H1 (cell line): ENCODE results near the gene TNS3. TPM values are rescaled to one million over a fixed set of nuclear protein-coding genes. Genes with fewer than 3 reads are reported as not detected.

Source experiments
- CTCF ChIA-PET: fragments of 300-600 bp; sonication (Branson Sonifier 250); formaldehyde crosslinking; loops from one replicate; lab custom pipeline; 2021; ENCODE audit not compliant: partially characterized antibody; lab: Charles Lee
- POLR2A ChIA-PET: fragments of 300-600 bp; sonication (Branson Sonifier 250); formaldehyde crosslinking; loops from one replicate; lab custom pipeline; 2021; ENCODE audit warnings: inconsistent platforms; ENCODE audit not compliant: partially characterized antibody; lab: Charles Lee
- DNase-seq, 2 experiments: peaks; one replicate each; pipeline versions ENCODE4 v3.0.0 to v3.0.0-alpha.2; 2010 to 2022; ENCODE audit warnings: low spot score in 2 of 2, low read depth in 1 of 2, mixed read lengths in 1 of 2
- FAIRE-seq: peaks from 2 replicates; lab custom pipeline; 2011; peaks lifted over from hg19 to GRCh38; lab: Jason Lieb, UNC
- H2AFZ ChIP-seq: 2 replicates; pipeline ENCODE4 v1.8.1; 2012; ENCODE audit warnings: low read length, inconsistent platforms
- H2AK5ac ChIP-seq: 2 replicates; pipeline ENCODE4 v1.6.1; 2013; ENCODE audit warnings: low read depth, low read length
- H2BK120ac ChIP-seq: replicated peaks from 2 replicates; pipeline ENCODE3; 2013; ENCODE audit warnings: low read depth, low read length, inconsistent platforms
- H2BK12ac ChIP-seq: 2 replicates; pipeline ENCODE4 v1.6.1; 2013; ENCODE audit warnings: low read depth, low read length
- H2BK15ac ChIP-seq: 2 replicates; pipeline ENCODE4 v1.6.1; 2013; ENCODE audit warnings: low read length
- H2BK20ac ChIP-seq: 2 replicates; pipeline ENCODE4 v1.6.1; 2013; ENCODE audit warnings: low read length
- H2BK5ac ChIP-seq: 2 replicates; pipeline ENCODE4 v1.6.1; 2013; ENCODE audit warnings: low read depth, low read length
- H3K14ac ChIP-seq: 2 replicates; pipeline ENCODE4 v1.6.1; 2013; ENCODE audit warnings: inconsistent platforms; ENCODE audit not compliant: insufficient read length
- H3K18ac ChIP-seq: 2 replicates; pipeline ENCODE4 v1.6.1; 2013; ENCODE audit warnings: low read length; ENCODE audit errors: extremely low read depth
- H3K23ac ChIP-seq: 2 replicates; pipeline ENCODE4 v1.6.1; 2013; ENCODE audit warnings: inconsistent platforms; ENCODE audit not compliant: insufficient read length
- H3K23me2 ChIP-seq: 2 replicates; pipeline ENCODE4 v1.6.1; 2013; ENCODE audit warnings: low read depth, low read length
- H3K27ac ChIP-seq: 2 replicates; pipeline ENCODE4 v1.6.1; 2011; ENCODE audit warnings: low read depth, low read length, inconsistent platforms
- H3K27me3 ChIP-seq, 4 experiments: replicated peaks in 1 of 4; 1 replicate in 1 of 4; 2 replicates in 3 of 4; pipeline versions ENCODE4 v1.6.1 to v1.8.1; 2011 to 2013; ENCODE audit warnings: low read length in 3 of 4, mild to moderate bottlenecking in 3 of 4, inconsistent platforms in 2 of 4, mixed read lengths in 2 of 4, moderate library complexity in 1 of 4; ENCODE audit not compliant: control insufficient read depth in 3 of 4, insufficient read depth in 3 of 4; ENCODE audit errors: extremely low read depth in 1 of 4
- H3K36me3 ChIP-seq, 4 experiments: 2 replicates each; pipeline versions ENCODE4 v1.6.1 to v1.8.1; 2011 to 2013; ENCODE audit warnings: mild to moderate bottlenecking in 4 of 4, low read length in 3 of 4, moderate library complexity in 2 of 4, control low read depth in 1 of 4, inconsistent platforms in 1 of 4; ENCODE audit not compliant: insufficient read depth in 4 of 4, control insufficient read depth in 2 of 4
- H3K4ac ChIP-seq: replicated peaks from 2 replicates; pipeline ENCODE3; 2013; ENCODE audit warnings: low read length, low read depth, mixed read lengths, inconsistent platforms; ENCODE audit not compliant: insufficient read length
- H3K4me1 ChIP-seq, 4 experiments: replicated peaks in 1 of 4; 1 replicate in 1 of 4; 2 replicates in 3 of 4; pipeline versions ENCODE4 v1.6.1 to v1.8.1; 2011 to 2013; ENCODE audit warnings: low read length in 3 of 4, inconsistent platforms in 2 of 4, mixed read lengths in 1 of 4; ENCODE audit not compliant: insufficient read depth in 4 of 4, control insufficient read depth in 3 of 4
- H3K4me2 ChIP-seq, 2 experiments: 2 replicates each; pipeline versions ENCODE4 v1.6.1 to v1.8.1; 2011 to 2013; ENCODE audit warnings: low read depth in 2 of 2, low read length in 2 of 2, control low read depth in 1 of 2, inconsistent platforms in 1 of 2, mild to moderate bottlenecking in 1 of 2; ENCODE audit not compliant: insufficient read depth in 1 of 2
- H3K4me3 ChIP-seq, 4 experiments: fragments of 200-600, 300-600 bp in 1 of 4; sonication (generic), shearing (Covaris generic), sonication (Bioruptor Twin) in 1 of 4; 2 replicates each; pipeline versions ENCODE4 v1.5.1 to v1.8.1; 2011 to 2016; ENCODE audit warnings: low read length in 4 of 4, low read depth in 3 of 4, control low read depth in 2 of 4, inconsistent platforms in 2 of 4, mild to moderate bottlenecking in 2 of 4, mixed read lengths in 1 of 4, moderate library complexity in 1 of 4; ENCODE audit not compliant: insufficient read depth in 2 of 4; ENCODE audit errors: extremely low read depth in 1 of 4
- H3K56ac ChIP-seq: replicated peaks from 2 replicates; pipeline ENCODE3; 2013; ENCODE audit warnings: low read depth, mild to moderate bottlenecking, mixed read lengths, low read length, inconsistent platforms; ENCODE audit not compliant: insufficient read length
- H3K79me1 ChIP-seq: 2 replicates; pipeline ENCODE4 v1.6.1; 2013; ENCODE audit warnings: low read depth, low read length, control low read depth
- H3K79me2 ChIP-seq, 2 experiments: 2 replicates each; pipeline versions ENCODE4 v1.6.1 to v1.8.1; 2012 to 2013; ENCODE audit warnings: low read length in 2 of 2, mild to moderate bottlenecking in 2 of 2, inconsistent platforms in 1 of 2; ENCODE audit not compliant: insufficient read depth in 2 of 2, control insufficient read depth in 1 of 2
- H3K9ac ChIP-seq, 4 experiments: replicated peaks in 1 of 4; 1 replicate in 1 of 4; 2 replicates in 3 of 4; pipeline versions ENCODE4 v1.6.1 to v1.8.1; 2011 to 2013; ENCODE audit warnings: low read depth in 3 of 4, low read length in 3 of 4, control low read depth in 2 of 4, mild to moderate bottlenecking in 2 of 4, moderate library complexity in 2 of 4, inconsistent platforms in 1 of 4; ENCODE audit errors: extremely low read depth in 1 of 4
- H3K9me3 ChIP-seq, 2 experiments: 2 replicates each; pipeline versions ENCODE4 v1.6.1 to v1.8.1; 2012 to 2013; ENCODE audit warnings: mild to moderate bottlenecking in 2 of 2, moderate library complexity in 2 of 2, control low read depth in 1 of 2, inconsistent platforms in 1 of 2, low read depth in 1 of 2, low read length in 1 of 2, mixed read lengths in 1 of 2; ENCODE audit not compliant: insufficient read depth in 2 of 2
- H4K20me1 ChIP-seq, 2 experiments: replicated peaks in 1 of 2; 2 replicates each; pipeline versions ENCODE3 to v1.8.1; 2011 to 2013; ENCODE audit warnings: inconsistent platforms in 2 of 2, low read length in 2 of 2, mild to moderate bottlenecking in 1 of 2; ENCODE audit not compliant: insufficient read depth in 2 of 2, control insufficient read depth in 1 of 2
- H4K5ac ChIP-seq: 2 replicates; pipeline ENCODE4 v1.6.1; 2013; ENCODE audit warnings: low read length, low read depth, mixed read lengths, inconsistent platforms; ENCODE audit not compliant: insufficient read length
- H4K8ac ChIP-seq: 2 replicates; pipeline ENCODE4 v1.8.0; 2013; ENCODE audit warnings: mild to moderate bottlenecking, moderate library complexity, low read length, inconsistent platforms; ENCODE audit not compliant: insufficient read depth; ENCODE audit errors: extremely low read depth
- H4K91ac ChIP-seq: replicated peaks from 2 replicates; pipeline ENCODE3; 2013; ENCODE audit warnings: low read length, mixed read lengths, inconsistent platforms; ENCODE audit not compliant: insufficient read length
- SIRT6 ChIP-seq: IDR thresholded peaks from one replicate; pipeline ENCODE4 v1.7.1; 2012; ENCODE audit warnings: low read length, inconsistent platforms
- TEAD4 ChIP-seq: IDR thresholded peaks from 2 replicates; pipeline ENCODE4 v1.6.1; 2012; ENCODE audit warnings: low read depth, low read length, inconsistent platforms, mixed read lengths
- WGBS, 2 experiments: shearing (Covaris generic) in 1 of 2; methylation state at CpG; one replicate each; pipeline versions ENCODE4 v1.1.6 to v1.1.7; 2013 to 2015; ENCODE audit warnings: low lambda C conversion rate in 2 of 2, mixed read lengths in 2 of 2, inconsistent platforms in 1 of 2, low coverage in 1 of 2, missing lambda C conversion rate in 1 of 2; ENCODE audit not compliant: insufficient replicate concordance in 2 of 2, insufficient coverage in 1 of 2, insufficient read length in 1 of 2; ENCODE audit errors: extremely low coverage in 1 of 2, missing lambda C conversion rate in 1 of 2; 5-methylcytosine and 5-hydroxymethylcytosine counted together
- polyA plus RNA-seq, 7 experiments: library from polyadenylated mRNA; depleted of rRNA in 3 of 7; stranded (reverse) in 5 of 7; unstranded in 2 of 7; fragments of >200 nt in 5 of 7; fragments of 200-250 nt in 2 of 7; gene quantifications; 1 replicate in 5 of 7; 2 replicates in 1 of 7; 4 replicates in 1 of 7; pipeline versions ENCODE4 v1.2.1 to v1.2.3, GENCODE V29; 2011 to 2013; ENCODE audit warnings: missing spikeins in 2 of 7, mixed read lengths in 2 of 7
- total RNA-seq: library from RNA; stranded (reverse); fragmentation: NEBNext Ultra II Directional; extraction: Animal tissue kit (Norgen Biotek cat#: 25700); gene quantifications from 2 replicates; pipeline ENCODE4 v1.2.1, GENCODE V29; 2021

TNS3 gene
- total and polyA plus RNA-seq, 2 of the 8 experiments (the other 6 are each of a cell fraction or from before 2014, with no cell fraction given) = 11.9 to 24.2 TPM

- H4K91ac ChIP-seq = no peak overlapping the region
- no peak overlapping the region for H3K4ac ChIP-seq
- H4K5ac ChIP-seq = no peak overlapping the region
- no peak overlapping the region for H3K14ac ChIP-seq
- no peak for FAIRE-seq
- no peaks in the 10 kb centered on the region; a peak in 1 of 4 replicates for H3K79me2 ChIP-seq
- peaks cover 4 to 9% of the 10 kb centered on the region in 2 experiments for H4K20me1 ChIP-seq
- peaks cover 5% of the 10 kb centered on the region for H3K79me1 ChIP-seq
- no peak overlapping the region for H3K4me3 ChIP-seq
- 84% methylated on average over 14 of the region's 14 CpGs; no CpG with 5 or more reads in 1 of the 2 experiments for WGBS, 2 experiments
- no peak overlapping the region for H3K4me2 ChIP-seq
- no peak overlapping the region for H2AK5ac ChIP-seq
- no peaks in the 10 kb centered on the region for H3K36me3 ChIP-seq
- H3K23me2 ChIP-seq = no peaks in the 10 kb centered on the region
- H4K8ac ChIP-seq = no peak overlapping the region
- H2BK20ac ChIP-seq = no peak overlapping the region
- TF ChIP-seq TEAD4 (no peak), SIRT6 (no peak)
- H3K4me1 ChIP-seq = peaks cover 0 to 25% (median 10%) of the 10 kb centered on the region in 4 experiments; a peak in 4 of 7 replicates
- H3K56ac ChIP-seq = no peak overlapping the region
- H3K9ac ChIP-seq = no peak overlapping the region
- H2BK12ac ChIP-seq = no peak overlapping the region
- no peak overlapping the region for H3K27ac ChIP-seq
- H3K18ac ChIP-seq = no peak overlapping the region
- H2BK5ac ChIP-seq = no peak overlapping the region
- no peak overlapping the region for H3K23ac ChIP-seq
- ChIA-PET CTCF (interaction anchor here (0.9 to 2.8 kb wide), 2 partner anchors 12 to 14 kb away, joined by 5 to 9 read pairs; no protein-coding TSS in a partner anchor), POLR2A (no interaction called here)
- no peak overlapping the region; the same call in 1 of the 2 replicates for H2BK15ac ChIP-seq
- H2AFZ ChIP-seq = no peak overlapping the region
- H3K9me3 ChIP-seq = no peaks in the 10 kb centered on the region
- no peak overlapping the region for H2BK120ac ChIP-seq
- H3K27me3 ChIP-seq = no peaks in the 10 kb centered on the region
- no peak for DNase-seq
Measured at GRCh38 chr7:47492716-47493325, 89.1 kb downstream of the TNS3 start.
